Stomach (tissue), 4 donors: Measurements from ENCODE around the gene TTC21A.

Experiments
- CTCF ChIP-seq, 7 experiments: fragments of 450-650 bp in 4 of 7; fragments of 200-600 bp in 3 of 7; sonication (generic) in 3 of 7; IDR thresholded peaks; one replicate each; pipeline ENCODE4 v1.5.1; 2016 to 2019; ENCODE audit warnings: antibody characterized with exemption in 7 of 7, control low read depth in 2 of 7, mild to moderate bottlenecking in 1 of 7
- EP300 ChIP-seq: sonication (generic); formaldehyde crosslinking; IDR thresholded peaks from one replicate; pipeline ENCODE4 v1.6.1; 2017; ENCODE audit warnings: antibody characterized with exemption
- POLR2A ChIP-seq, 4 donors: fragments of 450-650 bp; IDR thresholded peaks; one replicate each; pipeline ENCODE4 v1.6.1; 2016; ENCODE audit warnings: antibody characterized with exemption in 4 of 4, control low read depth in 2 of 4, mild to moderate bottlenecking in 1 of 4, moderate library complexity in 1 of 4

- TF ChIP-seq CTCF (IDR thresholded peaks at IDR 0.05) (no peak), EP300 (no peak), POLR2A (IDR thresholded peaks at IDR 0.05) (no peak)
These were observed 78.6 kb downstream of the TTC21A start for GRCh38 chr3:39185959-39186691.
